HCT116 (cell line): ENCODE measurements around the gene ITPKB. TPM values are rescaled to one million over a fixed set of nuclear protein-coding genes. Genes with fewer than 3 reads are reported as not detected.

Experiments
- ATAC-seq: fragments of 200-7000 bp; cut with Tn5 transposase; 2 replicates; pipeline ENCODE4 v1.9.1; 2020; ENCODE audit warnings: mild to moderate bottlenecking, moderate library complexity
- BruUV-seq: library from RNA; stranded (reverse); fragments of 400-500 nt; replicated peaks from 2 replicates; lab custom pipeline; 2021; lab: Mats Ljungman, UMichigan
- CTCF ChIA-PET: fragments of 300-600 bp; sonication (Branson Sonifier 250); formaldehyde crosslinking; loops from one replicate; lab custom pipeline; 2021; ENCODE audit warnings: antibody characterized with exemption; lab: Charles Lee
- POLR2A ChIA-PET: fragments of 300-600, 350-600 bp; sonication (Branson Sonifier 250); formaldehyde crosslinking; loops from one replicate; lab custom pipeline; 2021; ENCODE audit warnings: antibody characterized with exemption; lab: Charles Lee
- RAD21 ChIA-PET, 2 experiments: fragments of 300-600 bp; sonication (Branson Sonifier 250); formaldehyde crosslinking; loops; one replicate each; lab custom pipeline; 2023; ENCODE audit warnings: low total read pairs in 2 of 2; ENCODE audit not compliant: uncharacterized antibody in 2 of 2, unreplicated experiment in 2 of 2, low non-redundant PET in 1 of 2; lab: Charles Lee
- DNase-seq: peaks from one replicate; pipeline ENCODE4 v3.0.0-alpha.2; 2010; ENCODE audit warnings: low read depth, low spot score
- H2AFZ ChIP-seq: fragments of 200-600 bp; shearing (Covaris generic), sonication (generic); 2 replicates; pipeline ENCODE4 v1.6.1; 2017; ENCODE audit warnings: low read depth, mixed run types, mixed read lengths, antibody characterized with exemption, low read length; ENCODE audit not compliant: poor library complexity, severe bottlenecking
- H3K27ac ChIP-seq: 2 replicates; pipeline ENCODE4 v1.5.1; 2012; ENCODE audit warnings: low read depth, low read length
- H3K27me3 ChIP-seq: fragments of 200-600 bp; sonication (generic); 2 replicates; pipeline ENCODE4 v1.6.1; 2016; ENCODE audit warnings: mixed run types, low read length, mixed read lengths; ENCODE audit not compliant: insufficient read depth
- H3K36me3 ChIP-seq, 2 experiments: fragments of 200-500 bp in 1 of 2; fragments of 200-600 bp in 1 of 2; sonication (Bioruptor generic) in 1 of 2; sonication (generic) in 1 of 2; 2 replicates each; pipeline versions ENCODE4 v1.5.1 to v1.6.1; 2014 to 2016; ENCODE audit warnings: low read length in 2 of 2, inconsistent platforms in 1 of 2, mixed read lengths in 1 of 2, mixed run types in 1 of 2; ENCODE audit not compliant: insufficient read depth in 2 of 2, control insufficient read depth in 1 of 2
- H3K4me1 ChIP-seq, 2 experiments: fragments of 200-600 bp in 1 of 2; sonication (generic) in 1 of 2; 2 replicates each; pipeline versions ENCODE4 v1.5.1 to v1.6.1; 2012 to 2017; ENCODE audit warnings: low read length in 2 of 2, inconsistent platforms in 1 of 2, mild to moderate bottlenecking in 1 of 2, mixed read lengths in 1 of 2, mixed run types in 1 of 2, moderate library complexity in 1 of 2; ENCODE audit not compliant: insufficient read depth in 2 of 2, control insufficient read depth in 1 of 2
- H3K4me2 ChIP-seq: fragments of 200-600 bp; sonication (generic); 2 replicates; pipeline ENCODE4 v1.6.1; 2017; ENCODE audit warnings: mixed run types, low read length, mixed read lengths
- H3K4me3 ChIP-seq, 2 experiments: fragments of 200-600 bp in 1 of 2; sonication (generic) in 1 of 2; replicated peaks in 1 of 2; 2 replicates each; pipeline ENCODE4 v1.5.1; 2011 to 2016; ENCODE audit warnings: low read length in 2 of 2, control low read depth in 1 of 2, low read depth in 1 of 2, mild to moderate bottlenecking in 1 of 2, mixed read lengths in 1 of 2, mixed run types in 1 of 2
- H3K79me2 ChIP-seq: fragments of 200-600 bp; sonication (generic); 2 replicates; pipeline ENCODE4 v1.6.1; 2017; ENCODE audit warnings: mild to moderate bottlenecking, mixed run types, low read length, moderate library complexity, mixed read lengths; ENCODE audit not compliant: insufficient read depth
- H3K9ac ChIP-seq: fragments of 200-600 bp; sonication (generic); 2 replicates; pipeline ENCODE4 v1.6.1; 2016; ENCODE audit warnings: low read length, mixed read lengths
- H3K9me2 ChIP-seq: fragments of 200-600 bp; sonication (generic), shearing (Covaris generic); 2 replicates; pipeline ENCODE4 v1.6.1; 2017; ENCODE audit warnings: mixed run types, mild to moderate bottlenecking, moderate library complexity; ENCODE audit not compliant: insufficient read depth
- H3K9me3 ChIP-seq, 2 experiments: fragments of 200-500 bp in 1 of 2; fragments of 200-600 bp in 1 of 2; sonication (Bioruptor generic) in 1 of 2; sonication (generic) in 1 of 2; 2 replicates each; pipeline ENCODE4 v1.6.1; 2014 to 2017; ENCODE audit warnings: low read length in 2 of 2, mixed read lengths in 2 of 2, inconsistent platforms in 1 of 2, low read depth in 1 of 2, mild to moderate bottlenecking in 1 of 2, mixed run types in 1 of 2, moderate library complexity in 1 of 2; ENCODE audit not compliant: control insufficient read depth in 1 of 2, insufficient read depth in 1 of 2
- H4K20me1 ChIP-seq: fragments of 200-600 bp; sonication (generic), shearing (Covaris generic); 2 replicates; pipeline ENCODE4 v1.6.1; 2017; ENCODE audit warnings: mixed run types, mild to moderate bottlenecking, moderate library complexity; ENCODE audit not compliant: insufficient read depth
- CBX3 ChIP-seq: IDR thresholded peaks from 2 replicates; pipeline ENCODE4 v1.6.1; 2012; ENCODE audit warnings: low read depth
- CEBPB ChIP-seq: IDR thresholded peaks from 2 replicates; pipeline ENCODE4 v1.6.1; 2012; ENCODE audit warnings: low read depth
- CTCF ChIP-seq, 3 experiments: fragments of 200-600 bp in 1 of 3; sonication (generic) in 1 of 3; IDR thresholded peaks in 2 of 3; conservative IDR thresholded peaks in 1 of 3; 2 replicates each; pipeline ENCODE4 v1.5.1; 2012 to 2017; ENCODE audit warnings: low read depth in 2 of 3, low read length in 2 of 3, antibody characterized with exemption in 1 of 3, borderline replicate concordance in 1 of 3, control low read depth in 1 of 3, mild to moderate bottlenecking in 1 of 3, mixed read lengths in 1 of 3, mixed run types in 1 of 3, moderate library complexity in 1 of 3; ENCODE audit not compliant: insufficient read depth in 1 of 3
- ELF1 ChIP-seq: IDR thresholded peaks from 2 replicates; pipeline ENCODE4 v1.6.1; 2012; ENCODE audit warnings: low read depth, borderline replicate concordance
- FOSL1 ChIP-seq: IDR thresholded peaks from 2 replicates; pipeline ENCODE4 v1.6.1; 2012; ENCODE audit warnings: low read depth
- JUND ChIP-seq: IDR thresholded peaks from 2 replicates; pipeline ENCODE4 v1.6.1; 2012
- MAX ChIP-seq: IDR thresholded peaks from 2 replicates; pipeline ENCODE4 v1.6.1; 2012
- POLR2A ChIP-seq: IDR thresholded peaks from 2 replicates; pipeline ENCODE4 v1.7.0; 2011; ENCODE audit warnings: borderline replicate concordance; ENCODE audit not compliant: insufficient read depth, insufficient read length; ENCODE audit errors: extremely low read depth
- POLR2AphosphoS5 ChIP-seq: IDR thresholded peaks from 2 replicates; pipeline ENCODE4 v1.6.1; 2011; ENCODE audit warnings: mild to moderate bottlenecking, low read depth, low read length, moderate library complexity
- RAD21 ChIP-seq: IDR thresholded peaks from 2 replicates; pipeline ENCODE4 v1.6.1; 2012; ENCODE audit warnings: low read depth, mild to moderate bottlenecking
- REST ChIP-seq: IDR thresholded peaks from 2 replicates; pipeline ENCODE4 v1.6.1; 2012; ENCODE audit warnings: low read depth
- SP1 ChIP-seq: IDR thresholded peaks from 2 replicates; pipeline ENCODE4 v1.6.1; 2012; ENCODE audit warnings: low read depth
- SRF ChIP-seq: IDR thresholded peaks from 2 replicates; pipeline ENCODE4 v1.6.1; 2012; ENCODE audit warnings: low read depth
- ZNF274 ChIP-seq: fragments of 200-500 bp; sonication (Bioruptor generic); IDR thresholded peaks from 2 replicates; pipeline ENCODE4 v1.6.1; 2014; ENCODE audit warnings: mild to moderate bottlenecking, low read depth, low read length, inconsistent platforms
- intact Hi-C: fragments of 100-400 bp; cut with micrococcal nuclease; formaldehyde crosslinking; loops from 2 replicates; pipeline ENCODE4 v1.10.0; 2022
- total RNA-seq: library from RNA; stranded (reverse); gene quantifications from one replicate; pipeline ENCODE4 v1.2.1, GENCODE V29; 2021; ENCODE audit not compliant: unreplicated experiment

ITPKB gene
- total RNA-seq, 1 experiment from 2014 or later: 4.4 TPM

GRCh38 chr1:226616636-226617035 is 122.4 kb downstream of the ITPKB start:
- no peaks in the 10 kb centered on the region for H4K20me1 ChIP-seq
- DNase-seq (no peak), ATAC-seq (no peak)
- no peaks in the 10 kb centered on the region for H3K9me3 ChIP-seq
- ChIA-PET RAD21 (no interaction called here), CTCF (no interaction called here), POLR2A (no interaction called here)
- no TSS peak for BruUV-seq
- no peak overlapping the region for H3K4me3 ChIP-seq
- H3K79me2 ChIP-seq: no peaks in the 10 kb centered on the region
- intact Hi-C loops: no loop called here
- no peak overlapping the region for H3K9ac ChIP-seq
- H3K9me2 ChIP-seq: no peaks in the 10 kb centered on the region
- TF ChIP-seq FOSL1: no peak
- no peak for TF ChIP-seq CTCF (IDR thresholded peaks at IDR 0.05 in 2 of 3, conservative IDR thresholded peaks at IDR 0.05 in 1 of 3; ENCODE audit: borderline replicate concordance in 1 of 3, insufficient read depth in 1 of 3, low read depth in 2 of 3, low read length in 2 of 3)
- no peaks in the 10 kb centered on the region for H3K27me3 ChIP-seq
- H3K27ac ChIP-seq: no peak overlapping the region
- no peaks in the 10 kb centered on the region for H3K36me3 ChIP-seq
- H3K4me1 ChIP-seq: no peaks in the 10 kb centered on the region
- H3K4me2 ChIP-seq: no peak overlapping the region
- no peak overlapping the region for H2AFZ ChIP-seq

GRCh38 chr1:226615876-226616275 is 123.2 kb downstream of the ITPKB start:
- intact Hi-C loops: no loop called here
- H3K79me2 ChIP-seq: no peaks in the 10 kb centered on the region
- ATAC-seq (no peak), DNase-seq (no peak)
- H2AFZ ChIP-seq: no peak overlapping the region
- BruUV-seq: no TSS peak
- H3K4me1 ChIP-seq: no peaks in the 10 kb centered on the region
- no peaks in the 10 kb centered on the region for H4K20me1 ChIP-seq
- RAD21 ChIA-PET: no interaction called here
- no peaks in the 10 kb centered on the region for H3K9me3 ChIP-seq
- H3K36me3 ChIP-seq: no peaks in the 10 kb centered on the region
- no peak overlapping the region for H3K27ac ChIP-seq
- CTCF ChIA-PET: no interaction called here
- no peaks in the 10 kb centered on the region for H3K9me2 ChIP-seq
- H3K4me2 ChIP-seq: no peak overlapping the region
- no peak overlapping the region for H3K9ac ChIP-seq
- no peak overlapping the region for H3K4me3 ChIP-seq
- POLR2A ChIA-PET: no interaction called here
- no peaks in the 10 kb centered on the region for H3K27me3 ChIP-seq
- TF ChIP-seq ZNF274: no peak
- TF ChIP-seq POLR2A: no peak
- TF ChIP-seq CEBPB: no peak
- no peak for TF ChIP-seq CTCF (IDR thresholded peaks at IDR 0.05 in 2 of 3, conservative IDR thresholded peaks at IDR 0.05 in 1 of 3; ENCODE audit: borderline replicate concordance in 1 of 3, insufficient read depth in 1 of 3, low read depth in 2 of 3, low read length in 2 of 3)
- no peak for TF ChIP-seq JUND
- TF ChIP-seq REST: no peak
- no peak for TF ChIP-seq CBX3
- TF ChIP-seq POLR2AphosphoS5: no peak
- TF ChIP-seq ELF1: no peak
- no peak for TF ChIP-seq SRF
- no peak for TF ChIP-seq RAD21
- no peak for TF ChIP-seq MAX
- TF ChIP-seq SP1: no peak
